ENCODE data around the gene RYR2. TPM values are rescaled to one million over a fixed set of nuclear protein-coding genes. Genes with fewer than 3 reads are reported as not detected.

RYR2 gene
- total RNA-seq, 1 experiment from 2014 or later, result 0.03 TPM

DNA sequence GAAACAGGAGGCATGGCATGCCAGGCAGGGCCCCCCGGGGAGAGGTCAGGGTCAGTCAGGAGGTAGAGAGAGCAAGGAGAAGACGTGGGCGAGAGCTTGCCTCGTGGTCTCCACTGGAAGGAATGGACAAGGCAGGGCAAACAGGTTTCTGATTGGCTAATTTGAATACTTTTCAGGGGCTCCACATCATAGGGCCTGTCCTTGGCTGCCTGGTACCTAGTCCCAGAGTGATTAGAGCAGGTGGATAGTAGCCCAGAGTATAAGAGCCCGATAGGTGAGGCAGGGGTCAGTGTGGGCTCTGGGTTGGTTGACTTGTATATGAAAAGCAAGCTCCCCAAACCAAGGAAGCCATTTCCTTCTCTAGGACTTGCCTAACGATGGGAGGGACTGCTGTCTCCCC, 670.1 kb downstream of the RYR2 start:
- BruUV-seq (replicated peaks), result no TSS peak
- no peak overlapping the region for H3K4me3 ChIP-seq (ENCODE audit: low read depth in 2 of 2, low read length in 2 of 2)
- H3K27ac ChIP-seq (ENCODE audit: low read length), result no peak overlapping the region
- in situ Hi-C loops (cut with HindIII; ENCODE audit: low pct_unique_long_range_greater_than_20kb, low sequenced_read_pairs), result no loop called here
- ATAC-seq (no peak), DNase-seq (ENCODE audit: low read depth, low spot score) (no peak)
- intact Hi-C loops (cut with micrococcal nuclease; ENCODE audit: unreplicated experiment), result no loop called here
- no peaks in the 10 kb centered on the region for H3K4me1 ChIP-seq (ENCODE audit: control insufficient read depth, insufficient read depth, low read length)
- POLR2A ChIA-PET, result no interaction called here
- no peaks in the 10 kb centered on the region for H3K27me3 ChIP-seq (ENCODE audit: control insufficient read depth, insufficient read depth, low read length)
- H3K36me3 ChIP-seq (ENCODE audit: control insufficient read depth, insufficient read depth, low read length), result no peaks in the 10 kb centered on the region
- CTCF ChIA-PET, result interaction anchor here (0.5 kb wide), 1 partner anchor 43 kb away, joined by 3 read pairs; no protein-coding TSS in a partner anchor
- no peak for TF ChIP-seq TCF7L2 (IDR thresholded peaks at IDR 0.05; ENCODE audit: low read depth, low read length)
- no peak for TF ChIP-seq SIN3A (IDR thresholded peaks at IDR 0.05; ENCODE audit: borderline replicate concordance, insufficient read depth, low read depth, low read length)
- TF ChIP-seq, protein P1, sequence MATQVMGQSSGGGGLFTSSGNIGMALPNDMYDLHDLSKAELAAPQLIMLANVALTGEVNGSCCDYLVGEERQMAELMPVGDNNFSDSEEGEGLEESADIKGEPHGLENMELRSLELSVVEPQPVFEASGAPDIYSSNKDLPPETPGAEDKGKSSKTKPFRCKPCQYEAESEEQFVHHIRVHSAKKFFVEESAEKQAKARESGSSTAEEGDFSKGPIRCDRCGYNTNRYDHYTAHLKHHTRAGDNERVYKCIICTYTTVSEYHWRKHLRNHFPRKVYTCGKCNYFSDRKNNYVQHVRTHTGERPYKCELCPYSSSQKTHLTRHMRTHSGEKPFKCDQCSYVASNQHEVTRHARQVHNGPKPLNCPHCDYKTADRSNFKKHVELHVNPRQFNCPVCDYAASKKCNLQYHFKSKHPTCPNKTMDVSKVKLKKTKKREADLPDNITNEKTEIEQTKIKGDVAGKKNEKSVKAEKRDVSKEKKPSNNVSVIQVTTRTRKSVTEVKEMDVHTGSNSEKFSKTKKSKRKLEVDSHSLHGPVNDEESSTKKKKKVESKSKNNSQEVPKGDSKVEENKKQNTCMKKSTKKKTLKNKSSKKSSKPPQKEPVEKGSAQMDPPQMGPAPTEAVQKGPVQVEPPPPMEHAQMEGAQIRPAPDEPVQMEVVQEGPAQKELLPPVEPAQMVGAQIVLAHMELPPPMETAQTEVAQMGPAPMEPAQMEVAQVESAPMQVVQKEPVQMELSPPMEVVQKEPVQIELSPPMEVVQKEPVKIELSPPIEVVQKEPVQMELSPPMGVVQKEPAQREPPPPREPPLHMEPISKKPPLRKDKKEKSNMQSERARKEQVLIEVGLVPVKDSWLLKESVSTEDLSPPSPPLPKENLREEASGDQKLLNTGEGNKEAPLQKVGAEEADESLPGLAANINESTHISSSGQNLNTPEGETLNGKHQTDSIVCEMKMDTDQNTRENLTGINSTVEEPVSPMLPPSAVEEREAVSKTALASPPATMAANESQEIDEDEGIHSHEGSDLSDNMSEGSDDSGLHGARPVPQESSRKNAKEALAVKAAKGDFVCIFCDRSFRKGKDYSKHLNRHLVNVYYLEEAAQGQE (IDR thresholded peaks at IDR 0.05; ENCODE audit: insufficient read depth in 1 of 2, low read depth in 2 of 2, low read length in 1 of 2), result no peak
- no peak for TF ChIP-seq POLR2AphosphoS5 (IDR thresholded peaks at IDR 0.05; ENCODE audit: low read depth, low read length)
- TF ChIP-seq, protein P2, sequence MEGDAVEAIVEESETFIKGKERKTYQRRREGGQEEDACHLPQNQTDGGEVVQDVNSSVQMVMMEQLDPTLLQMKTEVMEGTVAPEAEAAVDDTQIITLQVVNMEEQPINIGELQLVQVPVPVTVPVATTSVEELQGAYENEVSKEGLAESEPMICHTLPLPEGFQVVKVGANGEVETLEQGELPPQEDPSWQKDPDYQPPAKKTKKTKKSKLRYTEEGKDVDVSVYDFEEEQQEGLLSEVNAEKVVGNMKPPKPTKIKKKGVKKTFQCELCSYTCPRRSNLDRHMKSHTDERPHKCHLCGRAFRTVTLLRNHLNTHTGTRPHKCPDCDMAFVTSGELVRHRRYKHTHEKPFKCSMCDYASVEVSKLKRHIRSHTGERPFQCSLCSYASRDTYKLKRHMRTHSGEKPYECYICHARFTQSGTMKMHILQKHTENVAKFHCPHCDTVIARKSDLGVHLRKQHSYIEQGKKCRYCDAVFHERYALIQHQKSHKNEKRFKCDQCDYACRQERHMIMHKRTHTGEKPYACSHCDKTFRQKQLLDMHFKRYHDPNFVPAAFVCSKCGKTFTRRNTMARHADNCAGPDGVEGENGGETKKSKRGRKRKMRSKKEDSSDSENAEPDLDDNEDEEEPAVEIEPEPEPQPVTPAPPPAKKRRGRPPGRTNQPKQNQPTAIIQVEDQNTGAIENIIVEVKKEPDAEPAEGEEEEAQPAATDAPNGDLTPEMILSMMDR (IDR thresholded peaks at IDR 0.05), result no peak
- no peaks in the 10 kb centered on the region for H3K9me3 ChIP-seq (ENCODE audit: control insufficient read depth, insufficient read depth, low read depth, low read length)

DNA sequence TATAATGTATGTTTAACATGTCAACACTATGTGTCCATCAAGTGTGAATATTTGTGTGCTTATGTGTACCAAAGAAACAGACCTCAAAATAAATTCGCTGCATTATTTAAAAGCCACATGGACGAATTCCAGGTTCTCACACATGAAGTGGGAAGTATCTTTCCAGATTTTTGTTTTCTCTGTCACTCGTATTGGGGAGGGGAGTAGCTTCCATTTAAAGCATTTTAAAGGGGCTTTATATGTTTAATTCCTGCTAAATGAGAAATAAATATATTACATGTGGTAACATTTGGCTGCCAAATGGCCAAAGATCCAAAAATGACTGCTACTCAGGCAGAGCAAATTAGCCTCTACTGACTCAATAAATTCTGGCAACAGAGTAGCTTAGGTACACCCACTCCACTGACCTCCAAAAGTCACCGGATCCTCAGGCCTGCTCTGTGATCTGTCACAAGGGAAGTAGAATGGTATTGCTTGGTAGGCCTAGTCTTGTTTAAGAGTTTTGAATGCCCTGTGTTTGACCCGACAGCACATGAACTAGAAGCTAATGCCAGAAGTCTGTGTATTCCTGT, 670.7 kb downstream of the RYR2 start:
- intact Hi-C loops (cut with micrococcal nuclease; ENCODE audit: unreplicated experiment), result no loop called here

More for the DNA sequence above, 670.7 kb downstream of the RYR2 start:
- Histone ChIP-seq H3K4me1 (ENCODE audit: control insufficient read depth, insufficient read depth, low read length) (no peaks in the 10 kb centered on the region), H3K27ac (ENCODE audit: low read length) (no peak overlapping the region), H3K4me3 (ENCODE audit: low read depth in 2 of 2, low read length in 2 of 2) (no peak overlapping the region), H3K27me3 (ENCODE audit: control insufficient read depth, insufficient read depth, low read length) (no peaks in the 10 kb centered on the region), H3K36me3 (ENCODE audit: control insufficient read depth, insufficient read depth, low read length) (no peaks in the 10 kb centered on the region), H3K9me3 (ENCODE audit: control insufficient read depth, insufficient read depth, low read depth, low read length) (no peaks in the 10 kb centered on the region)
- DNase-seq (ENCODE audit: low read depth, low spot score) (no peak), ATAC-seq (no peak)
- POLR2A ChIA-PET, result no interaction called here
- BruUV-seq (replicated peaks), result no TSS peak
- in situ Hi-C loops (cut with HindIII; ENCODE audit: low pct_unique_long_range_greater_than_20kb, low sequenced_read_pairs), result no loop called here
- CTCF ChIA-PET, result no interaction called here
- TF ChIP-seq, protein P2 (IDR thresholded peaks at IDR 0.05), result no peak
- TF ChIP-seq TCF7L2 (IDR thresholded peaks at IDR 0.05; ENCODE audit: low read depth, low read length) (no peak), SIN3A (IDR thresholded peaks at IDR 0.05; ENCODE audit: borderline replicate concordance, insufficient read depth, low read depth, low read length) (no peak), POLR2AphosphoS5 (IDR thresholded peaks at IDR 0.05; ENCODE audit: low read depth, low read length) (no peak)
- TF ChIP-seq, protein P1 (IDR thresholded peaks at IDR 0.05; ENCODE audit: insufficient read depth in 1 of 2, low read depth in 2 of 2, low read length in 1 of 2), result no peak

Measured in Panc1 (cell line).